GM03348 (cell line): Measurements from ENCODE around the gene EDNRB.
"Not testable (repeated sequence)": the region's sequence is repeated elsewhere in the genome, so short reads cannot be mapped to it uniquely, and the experiment has no call there.

ENCODE experiments used
- DNase-seq: peaks from one replicate; pipeline ENCODE4 v3.0.0; 2012; ENCODE audit warnings: low spot score

EDNRB gene

GRCh38 chr13:77896536-77896935 is 22.1 kb downstream of the EDNRB start:
- DNase-seq, result peak; percentile 10

GRCh38 chr13:77894743-77895142 is 23.9 kb downstream of the EDNRB start:
- no peak for DNase-seq

- no peak for DNase-seq
Observed at GRCh38 chr13:77893066-77893465, 25.6 kb downstream of the EDNRB start.

- no peak for DNase-seq
Observed at GRCh38 chr13:77892491-77892890, 26.1 kb downstream of the EDNRB start.

- no peak for DNase-seq
Observed at GRCh38 chr13:77891486-77891885, 27.1 kb downstream of the EDNRB start.

- DNase-seq, result no peak
Observed at GRCh38 chr13:77891041-77891440, 27.6 kb downstream of the EDNRB start.

GRCh38 chr13:77883328-77883727 is 35.3 kb downstream of the EDNRB start:
- DNase-seq, result no peak

GRCh38 chr13:77878190-77878589 is 40.4 kb downstream of the EDNRB start:
- DNase-seq, result no peak

- DNase-seq, result no peak
Observed at GRCh38 chr13:77876176-77876575, 42.5 kb downstream of the EDNRB start.

- DNase-seq, result peak; percentile 9
Observed at GRCh38 chr13:77874406-77874805, 44.2 kb downstream of the EDNRB start.

- no peak for DNase-seq
Observed at GRCh38 chr13:77872995-77873394, 45.6 kb downstream of the EDNRB start.

- DNase-seq, result no peak
Observed at GRCh38 chr13:77871596-77871995, 47.0 kb downstream of the EDNRB start.

- DNase-seq, result no peak
Observed at GRCh38 chr13:77868717-77869116, 49.9 kb downstream of the EDNRB start.

GRCh38 chr13:77866971-77867370 is 51.7 kb downstream of the EDNRB start:
- DNase-seq, result no peak

GRCh38 chr13:77865622-77866021 is 53.0 kb downstream of the EDNRB start:
- DNase-seq, result no peak

- no peak for DNase-seq
Observed at GRCh38 chr13:77863144-77863543, 55.5 kb downstream of the EDNRB start.

- DNase-seq, result no peak
Observed at GRCh38 chr13:77861741-77862140, 56.9 kb downstream of the EDNRB start.

- peak; percentile 28 for DNase-seq
Observed at GRCh38 chr13:77860507-77860981, 58.1 kb downstream of the EDNRB start.

GRCh38 chr13:77859450-77859849 is 59.2 kb downstream of the EDNRB start:
- peak; percentile 9 for DNase-seq

GRCh38 chr13:77857531-77858209 is 61.0 kb downstream of the EDNRB start:
- no peak for DNase-seq

GRCh38 chr13:77853703-77854102 is 64.9 kb downstream of the EDNRB start:
- no peak for DNase-seq

GRCh38 chr13:77848050-77848449 is 70.6 kb downstream of the EDNRB start:
- not testable (repeated sequence) for DNase-seq

GRCh38 chr13:77846173-77846572 is 72.5 kb downstream of the EDNRB start:
- no peak for DNase-seq
